GDM1 (cell line): ENCODE measurements around the gene IL10.

ENCODE experiments used
- DNase-seq: peaks from one replicate; lab custom pipeline; 2025; lab: John Stamatoyannopoulos, UW

Gene IL10

GRCh38 chr1:206734499-206735142 lies 37.7 kb downstream of the IL10 start:
- DNase-seq, result no peak

GRCh38 chr1:206732992-206733391 lies 39.3 kb downstream of the IL10 start:
- DNase-seq, result no peak

- no peak for DNase-seq
These were observed 39.8 kb downstream of the IL10 start for GRCh38 chr1:206732508-206732907.

DNA sequence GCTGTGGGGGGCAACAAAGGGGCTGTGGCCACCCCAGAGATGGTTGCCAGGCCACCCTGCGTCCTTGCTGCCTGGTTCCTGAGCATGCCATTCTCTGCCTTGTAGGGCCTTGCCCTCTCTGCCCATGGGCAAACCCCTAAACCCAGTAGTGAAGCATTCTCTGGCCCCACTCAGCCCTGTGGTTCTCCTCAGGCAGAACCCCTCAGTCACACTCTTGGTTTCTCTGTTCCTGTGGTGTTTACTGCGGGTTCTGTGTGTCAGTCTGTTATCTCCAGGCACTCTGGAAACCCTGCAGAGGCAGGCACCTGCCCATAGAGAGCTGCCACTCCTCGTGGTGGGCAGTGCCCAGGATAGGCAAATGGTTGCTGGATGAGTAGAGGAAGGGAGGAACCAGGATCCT lies 42.8 kb downstream of the IL10 start:
- no peak for DNase-seq

GRCh38 chr1:206729050-206729449 lies 43.2 kb downstream of the IL10 start:
- no peak for DNase-seq

GRCh38 chr1:206728697-206728987 lies 43.7 kb downstream of the IL10 start:
- no peak for DNase-seq

- no peak for DNase-seq
These were observed 44.2 kb downstream of the IL10 start for GRCh38 chr1:206727981-206728696.

GRCh38 chr1:206725109-206725963 lies 47.0 kb downstream of the IL10 start:
- DNase-seq, result no peak

DNA sequence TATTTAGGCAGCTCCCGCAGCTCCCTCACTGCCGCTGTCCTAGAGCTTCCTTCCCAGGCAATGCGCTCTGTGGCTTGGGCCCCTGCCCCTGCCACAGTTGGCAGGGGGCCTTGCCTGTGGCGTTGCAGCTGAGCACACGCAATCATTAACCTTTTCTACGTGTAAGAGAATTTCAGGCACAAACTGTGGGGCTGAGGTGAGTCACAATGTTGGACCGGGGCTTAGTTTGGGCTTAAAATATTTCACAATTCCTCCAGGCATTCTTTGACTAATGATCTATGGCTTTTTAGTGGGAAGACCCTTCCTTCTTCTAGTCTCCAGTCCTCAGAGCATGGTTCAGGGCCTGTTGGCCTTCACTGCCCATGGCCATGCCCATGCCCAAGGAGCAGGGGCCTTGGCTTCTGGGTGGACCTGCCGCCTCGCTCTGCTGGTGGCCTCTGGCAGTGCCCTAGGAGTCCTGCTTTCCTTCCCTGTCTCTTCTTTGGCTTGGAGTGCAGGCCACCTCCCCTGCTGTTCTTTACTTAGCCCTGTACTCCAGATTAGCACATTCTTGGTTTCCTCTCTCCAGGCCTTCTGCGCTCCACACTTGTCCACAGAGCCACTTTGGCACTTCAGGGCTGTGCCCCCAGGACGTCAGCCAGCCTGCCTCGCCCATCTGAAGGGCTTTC lies 48.4 kb downstream of the IL10 start:
- DNase-seq, result no peak

DNA sequence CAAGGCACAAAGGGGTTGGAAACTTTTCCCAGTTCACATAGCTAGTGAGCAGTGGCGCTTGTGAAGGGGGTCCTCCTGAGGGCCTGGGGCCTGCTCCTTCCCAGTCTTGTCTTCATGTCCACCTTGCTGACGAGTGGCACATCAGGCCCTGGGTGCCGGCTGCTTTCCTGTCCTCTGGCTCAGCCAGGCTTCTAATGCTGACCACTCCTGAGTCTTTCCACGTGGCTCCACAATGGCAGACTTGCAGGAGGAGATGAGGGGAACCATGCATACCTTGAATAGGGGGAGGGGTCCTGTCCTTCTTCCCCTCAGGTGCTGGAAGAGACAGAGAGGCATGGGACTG lies 48.9 kb downstream of the IL10 start:
- DNase-seq, result no peak

DNA sequence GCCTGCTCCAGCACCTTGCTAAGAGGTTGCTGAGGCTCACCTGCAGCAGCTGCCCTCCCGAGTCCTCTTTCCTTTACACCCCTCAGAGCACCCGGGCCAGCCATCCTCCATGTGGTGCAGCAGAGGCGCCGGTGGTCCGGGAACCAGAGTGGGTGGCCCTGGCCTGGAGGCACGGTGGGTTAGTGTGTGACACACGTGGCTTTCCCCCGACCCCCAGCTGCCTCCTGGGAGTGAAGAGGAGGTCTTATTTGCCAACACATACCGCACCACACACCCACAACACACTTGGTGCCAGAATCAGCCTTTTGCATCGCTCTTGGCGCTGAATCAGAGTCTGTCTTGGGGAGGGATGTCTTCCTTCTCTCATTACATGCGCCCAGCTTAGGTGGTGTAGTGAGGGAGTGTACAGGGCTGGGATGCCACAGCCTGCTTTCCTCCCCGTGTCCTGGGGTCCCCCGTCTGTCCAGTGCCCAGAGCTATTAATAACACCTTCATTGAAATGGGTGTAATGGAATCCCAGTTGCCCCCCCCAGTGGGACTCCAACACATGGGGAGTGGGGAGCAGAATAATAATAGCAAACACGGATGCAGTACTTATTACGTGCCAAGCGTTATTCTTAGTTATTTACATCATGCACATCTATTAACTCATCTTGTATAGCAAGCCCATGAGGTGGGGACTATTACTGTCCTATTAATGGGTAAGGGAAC lies 49.4 kb downstream of the IL10 start:
- no peak for DNase-seq

DNA sequence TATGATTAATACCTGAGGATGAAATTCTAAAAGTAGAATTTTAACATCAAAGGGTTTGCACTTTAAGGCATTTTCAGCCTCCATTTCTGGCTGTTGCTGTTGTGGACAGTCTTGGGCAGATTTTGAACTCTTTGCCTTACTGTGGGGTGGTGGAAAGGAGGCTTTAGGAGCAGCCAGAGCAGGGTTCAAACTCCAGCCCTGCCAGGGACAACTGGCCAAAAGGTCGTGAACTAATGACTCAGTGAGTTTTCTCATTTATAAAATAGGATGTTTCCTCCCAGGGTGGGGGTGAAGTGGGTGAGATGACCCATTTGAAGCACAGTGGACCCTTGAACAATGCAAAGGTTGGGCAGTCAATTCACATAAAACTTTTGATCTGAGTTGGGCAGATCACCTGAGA lies 50.8 kb downstream of the IL10 start:
- no peak for DNase-seq

GRCh38 chr1:206719169-206719839 lies 53.0 kb downstream of the IL10 start:
- DNase-seq, result no peak

- DNase-seq, result no peak
These were observed 54.7 kb downstream of the IL10 start for GRCh38 chr1:206717674-206717989.
